Left lung (tissue), 10 donors: ENCODE measurements around the gene PXDN. TPM values are rescaled to one million over a fixed set of nuclear protein-coding genes. Genes with fewer than 3 reads are reported as not detected.

ENCODE experiments used
- ATAC-seq: fragments of 200-7000 bp; cut with Tn5 transposase; one replicate; pipeline ENCODE4 v1.9.1; 2020; ENCODE audit warnings: moderate library complexity
- DNase-seq, 4 donors: peaks; one replicate each; pipeline ENCODE4 v3.0.0-alpha.2; 2013 to 2020
- H3K27ac ChIP-seq, 2 donors: fragments of 200-600 bp; sonication (generic) in 1 of 2; one replicate each; pipeline versions ENCODE4 v1.5.0 to v1.8.0; 2020 to 2021
- H3K27me3 ChIP-seq, 2 donors: fragments of 200-600 bp; sonication (generic) in 1 of 2; one replicate each; pipeline versions ENCODE4 v1.5.0 to v1.8.0; 2020 to 2021
- H3K36me3 ChIP-seq, 2 donors: fragments of 200-600 bp; sonication (generic) in 1 of 2; one replicate each; pipeline versions ENCODE4 v1.5.0 to v1.8.0; 2020 to 2021
- H3K4me1 ChIP-seq, 2 donors: fragments of 200-600 bp; one replicate each; pipeline ENCODE4 v1.8.0; 2021
- H3K4me3 ChIP-seq, 2 donors: fragments of 200-600 bp; sonication (generic) in 1 of 2; one replicate each; pipeline versions ENCODE4 v1.5.0 to v1.8.0; 2020 to 2021; ENCODE audit warnings: mild to moderate bottlenecking in 1 of 2
- H3K9me3 ChIP-seq, 2 donors: fragments of 200-600 bp; sonication (generic) in 1 of 2; one replicate each; pipeline versions ENCODE4 v1.5.0 to v1.8.0; 2020 to 2021
- CTCF ChIP-seq, 2 donors: fragments of 200-600 bp; sonication (generic) in 1 of 2; IDR thresholded peaks; one replicate each; pipeline versions ENCODE4 v1.5.0 to v1.8.0; 2021; ENCODE audit warnings: antibody characterized with exemption in 2 of 2
- intact Hi-C, 2 donors: fragments of 100-400 bp; cut with DNase I; formaldehyde crosslinking; loops; one replicate each; pipeline versions ENCODE4 v1.11.2 to v1.14.2; 2022
- polyA plus RNA-seq, 6 donors: library from polyadenylated mRNA; unstranded; fragments of 120-200 nt; gene quantifications; one replicate each; pipeline ENCODE4 v1.2.1, GENCODE V29; 2013; ENCODE audit not compliant: insufficient read length in 6 of 6
- total RNA-seq, 2 donors: library from RNA; stranded (reverse); fragmentation: NEBNext Ultra II Directional; extraction: Animal tissue kit (Norgen Biotek cat#: 25700); gene quantifications; one replicate each; pipeline ENCODE4 v1.2.1, GENCODE V29; 2021
- donor health status: DM: no; HTN: yes; CAD: no.
- donor health status: DM: no; HTN: no; CAD: no.

Gene PXDN
- total and polyA plus RNA-seq, 8 donors = 44.8 to 215 (median 174) TPM

GRCh38 chr2:1713839-1714236 is 30.5 kb downstream of the PXDN start:
- H3K27ac ChIP-seq = no peak overlapping the region
- intact Hi-C loops = no loop called here
- H3K36me3 ChIP-seq = no peaks in the 10 kb centered on the region
- ATAC-seq = no peak
- H3K4me1 ChIP-seq = peaks cover 0 to 36% of the 10 kb centered on the region in 2 donors
- DNase-seq = no peak
- no peak overlapping the region for H3K4me3 ChIP-seq
- no peaks in the 10 kb centered on the region for H3K9me3 ChIP-seq
- no peak for TF ChIP-seq CTCF (IDR thresholded peaks at IDR 0.05)
- no peaks in the 10 kb centered on the region for H3K27me3 ChIP-seq

GRCh38 chr2:1713142-1713838 is 31.0 kb downstream of the PXDN start:
- H3K36me3 ChIP-seq = no peaks in the 10 kb centered on the region
- H3K27ac ChIP-seq = no peak overlapping the region
- H3K4me1 ChIP-seq = peaks cover under 1 to 41% of the 10 kb centered on the region in 2 donors
- ATAC-seq (no peak), DNase-seq (no peak)
- H3K4me3 ChIP-seq = no peak overlapping the region
- TF ChIP-seq CTCF (IDR thresholded peaks at IDR 0.05) = no peak
- intact Hi-C loops = no loop called here
- no peaks in the 10 kb centered on the region for H3K9me3 ChIP-seq
- H3K27me3 ChIP-seq = no peaks in the 10 kb centered on the region

GRCh38 chr2:1709946-1710560 is 34.3 kb downstream of the PXDN start:
- H3K4me1 ChIP-seq = peaks cover 11 to 40% of the 10 kb centered on the region in 2 donors
- no peak overlapping the region for H3K4me3 ChIP-seq
- ATAC-seq (no peak), DNase-seq (no peak)
- H3K27me3 ChIP-seq = no peaks in the 10 kb centered on the region
- no peaks in the 10 kb centered on the region for H3K9me3 ChIP-seq
- intact Hi-C loops = no loop called here
- no peaks in the 10 kb centered on the region for H3K36me3 ChIP-seq
- H3K27ac ChIP-seq = no peak overlapping the region
- no peak for TF ChIP-seq CTCF (IDR thresholded peaks at IDR 0.05)

GRCh38 chr2:1709335-1709605 is 35.0 kb downstream of the PXDN start:
- no peak for TF ChIP-seq CTCF (IDR thresholded peaks at IDR 0.05)
- H3K27ac ChIP-seq = no peak overlapping the region
- H3K4me1 ChIP-seq = peaks cover 11 to 35% of the 10 kb centered on the region in 2 donors
- H3K36me3 ChIP-seq = no peaks in the 10 kb centered on the region
- DNase-seq (no peak), ATAC-seq (no peak)
- H3K9me3 ChIP-seq = no peaks in the 10 kb centered on the region
- intact Hi-C loops = no loop called here
- H3K27me3 ChIP-seq = no peaks in the 10 kb centered on the region
- no peak overlapping the region for H3K4me3 ChIP-seq

GRCh38 chr2:1708476-1709334 is 35.6 kb downstream of the PXDN start:
- intact Hi-C loops = no loop called here
- H3K4me3 ChIP-seq = no peak overlapping the region
- peak; percentile 9 for ATAC-seq
- TF ChIP-seq CTCF (IDR thresholded peaks at IDR 0.05) = no peak
- no peaks in the 10 kb centered on the region for H3K36me3 ChIP-seq
- no peak for DNase-seq
- H3K4me1 ChIP-seq = peaks cover 11 to 29% of the 10 kb centered on the region in 2 donors
- no peaks in the 10 kb centered on the region for H3K27me3 ChIP-seq
- H3K27ac ChIP-seq = peak overlapping the region; percentile 42 to 71
- no peaks in the 10 kb centered on the region for H3K9me3 ChIP-seq
